ENCODE results near the gene MYRIP.
"Not testable (repeated sequence)": the region's sequence is repeated elsewhere in the genome, so short reads cannot be mapped to it uniquely, and the experiment has no call there.

The MYRIP gene

DNA sequence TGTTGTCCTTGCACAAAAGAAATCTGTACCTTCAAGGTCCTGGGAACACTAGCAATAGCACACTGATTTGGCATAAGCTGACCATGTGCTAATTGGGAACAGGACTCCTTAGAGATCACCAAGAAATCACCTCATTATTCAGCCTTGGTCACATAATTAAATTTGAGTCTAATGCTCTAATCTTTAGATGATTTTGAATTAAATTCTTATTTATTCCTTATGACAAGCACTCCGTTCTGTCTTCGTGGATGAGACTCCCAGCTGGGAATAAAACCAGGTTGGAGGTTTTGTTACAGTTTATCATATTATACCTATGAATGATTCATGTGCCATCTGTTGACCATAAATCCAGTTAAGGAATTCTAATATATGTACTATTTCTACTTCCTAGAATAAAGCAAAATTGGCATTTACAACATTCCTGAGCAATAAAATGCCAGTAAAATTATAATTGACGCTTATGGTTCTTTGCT is 162.2 kb downstream of the MYRIP start:
- DNase-seq (ENCODE audit: low read depth): no peak

DNA sequence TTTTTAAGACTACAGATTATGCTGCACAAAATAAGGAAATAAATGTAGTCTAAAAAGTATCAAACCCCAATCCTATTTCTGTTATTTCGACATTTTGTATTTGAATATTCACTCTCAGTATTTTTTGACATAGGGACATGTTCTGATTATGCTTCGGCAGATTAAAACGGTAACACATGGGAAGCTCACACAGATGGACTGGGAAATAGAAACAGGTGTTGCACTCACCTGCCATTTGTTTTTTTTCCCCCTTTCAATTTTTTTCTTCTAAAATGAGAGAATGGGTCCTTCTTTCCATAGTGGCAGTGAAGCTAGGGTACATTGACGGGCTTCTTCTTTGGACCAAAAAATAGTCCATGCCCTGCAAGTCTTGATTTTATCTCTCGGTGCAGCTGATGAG is 163.1 kb downstream of the MYRIP start:
- DNase-seq (ENCODE audit: low read depth): no peak

DNA sequence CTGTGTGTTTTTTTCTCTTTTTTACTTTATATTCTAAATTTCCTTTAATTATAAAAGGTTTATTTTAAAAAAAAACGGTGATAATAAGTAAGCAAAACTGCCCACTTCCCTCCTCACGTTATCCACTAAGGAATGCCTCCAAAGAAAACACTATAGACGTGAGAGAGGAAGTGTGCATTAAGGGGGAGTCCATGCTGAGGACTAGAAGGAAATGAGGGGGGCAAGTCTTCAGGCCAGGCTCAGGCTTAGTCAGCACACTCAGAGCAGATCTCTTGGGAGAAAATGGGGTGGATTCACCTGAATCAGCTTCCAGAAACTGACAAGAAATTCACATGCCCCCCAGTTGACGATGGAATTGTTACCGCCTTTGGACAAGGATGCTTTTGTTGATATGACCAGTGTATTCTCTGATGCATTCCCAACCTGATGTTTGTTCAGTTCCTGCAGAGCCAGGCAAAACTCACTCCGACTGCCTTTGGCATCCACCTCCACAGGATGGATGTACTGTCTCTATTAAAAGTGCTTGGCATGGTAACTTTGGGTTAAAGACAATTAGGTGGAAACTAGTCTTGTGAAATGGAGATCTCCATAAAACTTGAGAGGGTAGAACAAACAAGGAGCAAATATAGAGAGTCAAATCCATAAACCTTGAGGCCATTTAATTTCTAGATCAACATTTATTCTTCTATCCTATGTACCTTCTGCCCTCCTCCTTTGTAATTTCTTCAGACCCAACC is 167.8 kb downstream of the MYRIP start:
- no peak for DNase-seq (ENCODE audit: low read depth)

DNA sequence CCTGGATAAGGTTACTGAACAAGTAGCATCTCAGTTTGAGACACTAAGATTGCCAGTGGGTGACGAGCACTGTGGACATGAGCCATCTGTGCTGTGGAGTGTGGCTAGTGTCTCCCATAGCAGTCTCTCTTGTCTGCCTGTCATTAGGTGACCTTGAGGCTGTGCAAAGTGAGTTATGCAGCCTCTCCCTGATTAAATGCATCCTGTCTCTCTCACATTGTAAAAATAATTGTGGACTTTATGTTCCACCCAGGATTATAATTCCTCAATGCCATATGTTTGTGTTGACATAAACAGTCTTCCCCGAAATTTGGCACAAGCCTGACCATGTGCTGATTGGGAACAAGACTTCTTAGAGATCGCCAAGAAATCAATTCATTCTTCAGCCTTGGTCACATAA is 168.9 kb downstream of the MYRIP start:
- no peak for DNase-seq (ENCODE audit: low read depth)

- DNase-seq (ENCODE audit: low read depth): no peak
Observed at GRCh38 chr3:39980058-39980457, 170.6 kb downstream of the MYRIP start.

GRCh38 chr3:39980781-39981180 is 171.4 kb downstream of the MYRIP start:
- no peak for DNase-seq (ENCODE audit: low read depth)

GRCh38 chr3:39981547-39982184 is 172.3 kb downstream of the MYRIP start:
- no peak for DNase-seq (ENCODE audit: low read depth)

GRCh38 chr3:39982665-39983357 is 173.4 kb downstream of the MYRIP start:
- DNase-seq (ENCODE audit: low read depth): no peak

DNA sequence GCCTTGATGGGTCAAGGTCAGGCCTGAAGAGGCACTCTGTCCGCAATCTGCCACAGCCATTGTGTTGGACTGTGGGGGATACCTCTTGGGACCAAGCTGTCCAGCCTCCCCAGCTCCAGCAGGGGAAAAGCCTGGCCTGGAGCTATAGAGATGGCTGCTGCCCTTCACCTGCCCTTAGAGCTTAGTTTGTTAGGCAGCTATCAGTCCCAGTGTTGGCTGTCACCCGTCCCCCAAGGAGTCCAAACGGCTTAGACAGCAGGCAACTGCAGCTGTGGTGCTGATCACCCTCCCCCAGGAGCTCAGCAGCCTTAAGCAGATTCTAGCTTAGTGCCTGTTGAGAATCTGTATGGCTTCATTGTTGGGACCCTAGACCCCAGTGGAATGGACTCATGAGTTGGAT is 180.3 kb downstream of the MYRIP start:
- DNase-seq (ENCODE audit: low read depth): no peak

- peak; percentile 4 for DNase-seq (ENCODE audit: low read depth)
Observed at GRCh38 chr3:39990532-39990931, 181.1 kb downstream of the MYRIP start.

GRCh38 chr3:40008796-40009195 is 199.4 kb downstream of the MYRIP start:
- no peak for DNase-seq (ENCODE audit: low read depth)

- no peak for DNase-seq (ENCODE audit: low read depth)
Observed at GRCh38 chr3:40009991-40010390, 200.6 kb downstream of the MYRIP start.

GRCh38 chr3:40012381-40012780 is 203.0 kb downstream of the MYRIP start:
- DNase-seq (ENCODE audit: low read depth): no peak

- no peak for DNase-seq (ENCODE audit: low read depth)
Observed at GRCh38 chr3:40016391-40016790, 207.0 kb downstream of the MYRIP start.

- DNase-seq (ENCODE audit: low read depth): no peak
Observed at GRCh38 chr3:40018369-40018768, 209.0 kb downstream of the MYRIP start.

DNA sequence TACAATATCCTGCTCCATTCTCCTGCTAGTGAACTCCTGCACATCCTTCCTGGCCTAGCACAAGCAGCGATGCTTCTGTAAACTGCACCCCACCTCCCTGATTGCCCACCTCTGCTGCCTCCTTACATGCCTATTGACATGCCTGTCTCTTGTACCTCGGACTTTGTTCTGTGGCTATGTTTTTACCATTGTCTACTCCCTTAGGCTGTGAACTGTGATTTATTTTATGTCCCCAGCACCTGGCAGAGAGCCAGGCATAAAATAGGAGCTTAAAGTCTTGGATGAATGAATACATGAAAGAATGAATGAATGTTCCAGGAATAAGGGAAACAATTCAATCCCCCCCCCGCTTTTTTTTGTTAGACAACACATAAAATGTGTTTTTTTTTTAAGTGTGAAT is 210.0 kb downstream of the MYRIP start:
- DNase-seq (ENCODE audit: low read depth): no peak

- DNase-seq (ENCODE audit: low read depth): no peak
Observed at GRCh38 chr3:40020689-40021088, 211.3 kb downstream of the MYRIP start.

GRCh38 chr3:40021338-40021737 is 211.9 kb downstream of the MYRIP start:
- no peak for DNase-seq (ENCODE audit: low read depth)

DNA sequence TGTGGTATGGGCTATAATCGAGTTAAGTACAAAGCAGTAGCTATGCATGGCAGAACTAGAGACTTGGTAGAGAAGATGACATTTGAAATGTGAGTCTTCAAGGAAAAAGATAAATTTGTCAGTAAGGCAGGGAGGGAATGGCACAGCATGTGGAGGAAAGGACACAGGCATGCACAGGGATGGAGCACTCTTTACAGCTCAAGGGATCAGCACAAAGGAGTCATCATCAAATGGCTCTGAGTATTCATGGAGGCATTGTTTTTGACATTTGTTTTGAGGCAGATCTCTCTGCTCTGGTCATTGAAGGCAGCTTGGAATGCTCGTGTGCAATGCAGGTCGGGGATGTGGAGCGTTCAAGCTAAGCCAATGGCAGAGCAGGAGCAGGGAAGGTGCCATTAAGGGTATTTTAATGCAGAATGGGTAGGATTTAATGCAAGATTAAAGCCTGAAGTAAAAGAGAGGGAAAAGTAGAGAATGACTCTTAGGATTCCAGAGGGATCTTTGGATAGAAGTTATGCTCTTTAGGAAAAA is 213.0 kb downstream of the MYRIP start:
- DNase-seq (ENCODE audit: low read depth): no peak

DNA sequence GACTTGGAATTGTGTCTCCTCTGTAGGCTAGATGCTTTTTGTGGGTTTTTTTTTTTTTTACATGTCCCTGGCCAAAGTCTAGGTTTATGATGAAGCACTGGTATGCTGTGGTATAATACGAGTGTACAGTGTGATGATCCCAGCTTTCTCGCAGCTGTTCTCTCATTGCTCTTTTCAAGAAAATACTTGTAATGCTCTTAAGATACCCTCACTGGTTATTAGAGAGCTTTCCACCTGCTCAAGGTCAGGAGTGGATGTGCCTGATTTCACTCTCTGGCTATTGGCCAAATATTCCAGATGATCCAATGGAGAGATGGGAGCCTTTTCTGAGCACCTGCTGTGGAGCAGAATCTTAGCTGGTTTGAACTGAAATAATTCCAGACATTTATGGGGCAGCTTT is 215.1 kb downstream of the MYRIP start:
- DNase-seq (ENCODE audit: low read depth): no peak

DNA sequence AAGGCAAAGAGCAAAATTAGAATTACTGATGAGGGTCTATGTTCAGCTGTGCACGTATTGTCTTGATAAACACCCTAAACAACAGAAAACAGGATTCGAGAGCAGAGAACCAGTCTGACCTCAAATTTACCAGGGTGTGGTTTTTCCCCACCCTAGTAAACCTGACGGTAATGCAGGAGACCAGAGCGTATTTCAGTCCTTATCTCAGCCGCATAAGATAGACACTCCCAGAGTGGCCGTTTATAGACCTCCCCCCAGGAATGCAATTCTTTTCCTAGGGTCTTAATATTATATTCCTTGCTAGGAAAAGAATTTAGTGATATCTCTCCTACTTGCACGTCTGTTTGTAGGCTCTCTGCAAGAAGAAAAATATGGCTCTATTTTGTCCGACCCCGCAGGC is 216.5 kb downstream of the MYRIP start:
- DNase-seq (ENCODE audit: low read depth): not testable (repeated sequence)

DNA sequence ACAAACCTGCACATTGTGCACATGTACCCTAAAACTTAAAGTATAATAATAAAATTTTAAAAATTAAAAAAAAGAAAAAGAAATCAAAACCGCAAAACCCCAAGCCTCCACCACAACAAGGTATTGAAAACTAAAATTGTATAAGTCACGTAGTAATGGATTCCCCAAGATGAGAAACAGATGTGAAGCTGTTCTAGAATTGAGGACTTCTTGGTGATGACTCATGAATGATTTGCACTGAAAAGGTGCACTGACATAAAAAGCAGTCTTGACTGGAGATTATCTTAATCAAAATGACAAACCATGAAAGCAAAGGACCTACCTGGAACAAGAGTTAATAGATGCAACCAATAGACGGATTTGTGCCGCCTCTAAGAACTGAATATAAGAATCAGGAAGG is 225.8 kb downstream of the MYRIP start:
- DNase-seq (ENCODE audit: low read depth): no peak

DNA sequence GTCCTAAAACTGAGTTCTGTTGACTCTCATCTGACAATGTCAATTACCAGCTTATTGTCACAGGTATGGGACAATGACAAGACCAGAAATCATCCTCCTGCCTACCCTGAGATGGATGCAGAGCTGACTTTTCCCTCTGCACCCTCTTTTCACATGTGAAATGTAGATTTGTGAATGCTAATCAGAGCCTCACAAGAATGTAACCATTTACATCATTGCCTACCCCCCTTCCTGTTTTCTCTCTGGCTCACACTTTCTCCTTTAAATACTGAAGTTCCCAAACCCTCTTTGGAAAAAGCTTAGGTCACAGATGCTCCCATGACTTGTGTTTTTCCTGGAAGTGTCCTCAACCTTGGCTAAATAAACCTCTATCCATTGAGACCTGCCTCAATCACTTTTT is 228.2 kb downstream of the MYRIP start:
- DNase-seq (ENCODE audit: low read depth): no peak
